Activated CD8-positive, alpha-beta memory T cell treated with anti-CD3 and anti-CD28 coated beads, Interleukin-2, amount 10 ng/mL, durations not matched to agents 7 days and 5 days (primary cell): ENCODE data around the gene ETFRF1. TPM values are rescaled to one million over a fixed set of nuclear protein-coding genes. Genes with fewer than 3 reads are reported as not detected.

Experiments
- total RNA-seq, 2 experiments: library from RNA; stranded (reverse); gene quantifications; one replicate each; pipeline ENCODE4 v1.2.3, GENCODE V29; 2021

Gene ETFRF1
- total RNA-seq, 2 experiments from 2014 or later: 9.3 to 10.9 TPM

Other genes starting within 250 kb of the ETFRF1 start
- gene BCAT1, start 246.1 kb upstream of the ETFRF1 start, total RNA-seq: 10 to 100 TPM; 18.9 to 48.3 TPM
- under 1 TPM in 1 of 2 experiments, not detected in 1; 0.18 TPM for gene DNAI7, start 77 bp upstream of the ETFRF1 start, total RNA-seq
- 10 to 100 TPM; 33.7 to 41.6 TPM for gene KRAS, start 55.7 kb downstream of the ETFRF1 start, total RNA-seq